ENCODE measurements around the gene YAP1. TPM values are rescaled to one million over a fixed set of nuclear protein-coding genes. Genes with fewer than 3 reads are reported as not detected.

The YAP1 gene
- polyA plus RNA-seq, 1 donor from 2014 or later, result 0.46 TPM

DNA sequence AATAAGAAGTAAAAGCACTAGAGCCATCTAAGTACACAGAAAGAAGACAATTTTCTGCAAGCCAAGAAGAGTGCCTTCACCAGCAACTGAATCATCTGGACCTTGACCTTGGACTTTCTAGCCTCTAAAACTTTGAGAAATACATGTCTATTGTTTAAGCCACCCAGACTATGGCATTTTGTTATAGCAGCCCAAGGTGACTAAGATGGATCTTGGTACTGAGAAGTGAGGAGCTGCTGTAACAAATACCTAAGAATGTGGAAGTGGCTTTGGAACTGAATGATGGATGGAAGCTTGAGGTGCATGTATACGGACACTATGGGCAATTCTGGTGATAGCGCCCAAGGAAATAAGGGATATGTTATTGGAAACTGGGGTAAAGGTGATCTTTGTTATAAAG is 48.1 kb upstream of the YAP1 start:
- Histone ChIP-seq H3K9me2 (ENCODE audit: insufficient read depth, low read length) (no peaks in the 10 kb centered on the region), H2AFZ (ENCODE audit: low read depth, low read length) (no peak overlapping the region), H3K79me2 (replicated peaks; ENCODE audit: insufficient read depth, low read length) (no peaks in the 10 kb centered on the region), H3K4me2 (ENCODE audit: low read length) (no peak overlapping the region), H4K20me1 (ENCODE audit: insufficient read depth) (no peaks in the 10 kb centered on the region), H3K27ac (ENCODE audit: low read length) (no peak overlapping the region), H3K9me3 (ENCODE audit: low read length) (no peaks in the 10 kb centered on the region), H3K36me3 (ENCODE audit: insufficient read depth, low read length) (no peaks in the 10 kb centered on the region), H3K4me3 (ENCODE audit: low read length) (no peak overlapping the region), H3F3A (ENCODE audit: insufficient read depth, low read length, poor library complexity, severe bottlenecking) (no peaks in the 10 kb centered on the region), H3K9ac (ENCODE audit: low read length) (no peak overlapping the region), H3K27me3 (ENCODE audit: insufficient read depth, low read depth, low read length) (no peaks in the 10 kb centered on the region)
- TF ChIP-seq REST (IDR thresholded peaks at IDR 0.05; ENCODE audit: borderline replicate concordance), result no peak
- TF ChIP-seq MXI1 (conservative IDR thresholded peaks at IDR 0.05; ENCODE audit: poor library complexity, severe bottlenecking), result no peak
- TF ChIP-seq, protein P1, sequence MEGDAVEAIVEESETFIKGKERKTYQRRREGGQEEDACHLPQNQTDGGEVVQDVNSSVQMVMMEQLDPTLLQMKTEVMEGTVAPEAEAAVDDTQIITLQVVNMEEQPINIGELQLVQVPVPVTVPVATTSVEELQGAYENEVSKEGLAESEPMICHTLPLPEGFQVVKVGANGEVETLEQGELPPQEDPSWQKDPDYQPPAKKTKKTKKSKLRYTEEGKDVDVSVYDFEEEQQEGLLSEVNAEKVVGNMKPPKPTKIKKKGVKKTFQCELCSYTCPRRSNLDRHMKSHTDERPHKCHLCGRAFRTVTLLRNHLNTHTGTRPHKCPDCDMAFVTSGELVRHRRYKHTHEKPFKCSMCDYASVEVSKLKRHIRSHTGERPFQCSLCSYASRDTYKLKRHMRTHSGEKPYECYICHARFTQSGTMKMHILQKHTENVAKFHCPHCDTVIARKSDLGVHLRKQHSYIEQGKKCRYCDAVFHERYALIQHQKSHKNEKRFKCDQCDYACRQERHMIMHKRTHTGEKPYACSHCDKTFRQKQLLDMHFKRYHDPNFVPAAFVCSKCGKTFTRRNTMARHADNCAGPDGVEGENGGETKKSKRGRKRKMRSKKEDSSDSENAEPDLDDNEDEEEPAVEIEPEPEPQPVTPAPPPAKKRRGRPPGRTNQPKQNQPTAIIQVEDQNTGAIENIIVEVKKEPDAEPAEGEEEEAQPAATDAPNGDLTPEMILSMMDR (IDR thresholded peaks at IDR 0.05; ENCODE audit: poor library complexity, severe bottlenecking), result no peak
- TF ChIP-seq EZH2 (IDR thresholded peaks at IDR 0.05; ENCODE audit: borderline replicate concordance, insufficient read depth, low read length, poor library complexity, severe bottlenecking), result no peak
- no peak for TF ChIP-seq RAD21 (conservative IDR thresholded peaks at IDR 0.05)
- no peak for TF ChIP-seq POLR2AphosphoS5 (IDR thresholded peaks at IDR 0.05)
- TF ChIP-seq TAF1 (IDR thresholded peaks at IDR 0.05; ENCODE audit: low read depth), result no peak
- TF ChIP-seq EP300 (conservative IDR thresholded peaks at IDR 0.05; ENCODE audit: poor library complexity, severe bottlenecking), result no peak
- no peak for TF ChIP-seq SMC3 (conservative IDR thresholded peaks at IDR 0.05; ENCODE audit: poor library complexity)

GRCh38 chr11:102064316-102064715 is 45.9 kb upstream of the YAP1 start:
- H3K27ac ChIP-seq (ENCODE audit: low read length), result no peak overlapping the region
- H3K4me2 ChIP-seq (ENCODE audit: low read length), result no peak overlapping the region
- no peaks in the 10 kb centered on the region for H4K20me1 ChIP-seq (ENCODE audit: insufficient read depth)

More at GRCh38 chr11:102064316-102064715, 45.9 kb upstream of the YAP1 start:
- no peaks in the 10 kb centered on the region for H3K9me3 ChIP-seq (ENCODE audit: low read length)
- H2AFZ ChIP-seq (ENCODE audit: low read depth, low read length), result no peak overlapping the region
- no peaks in the 10 kb centered on the region for H3K9me2 ChIP-seq (ENCODE audit: insufficient read depth, low read length)
- H3K79me2 ChIP-seq (replicated peaks; ENCODE audit: insufficient read depth, low read length), result no peaks in the 10 kb centered on the region
- H3K27me3 ChIP-seq (ENCODE audit: insufficient read depth, low read depth, low read length), result no peaks in the 10 kb centered on the region
- TF ChIP-seq SMC3 (conservative IDR thresholded peaks at IDR 0.05; ENCODE audit: poor library complexity) (no peak), RAD21 (conservative IDR thresholded peaks at IDR 0.05) (no peak), REST (IDR thresholded peaks at IDR 0.05; ENCODE audit: borderline replicate concordance) (no peak), POLR2AphosphoS5 (IDR thresholded peaks at IDR 0.05) (no peak), EZH2 (IDR thresholded peaks at IDR 0.05; ENCODE audit: borderline replicate concordance, insufficient read depth, low read length, poor library complexity, severe bottlenecking) (no peak), EP300 (conservative IDR thresholded peaks at IDR 0.05; ENCODE audit: poor library complexity, severe bottlenecking) (no peak), MXI1 (conservative IDR thresholded peaks at IDR 0.05; ENCODE audit: poor library complexity, severe bottlenecking) (no peak), TAF1 (IDR thresholded peaks at IDR 0.05; ENCODE audit: low read depth) (no peak)
- TF ChIP-seq, protein P1 (IDR thresholded peaks at IDR 0.05; ENCODE audit: poor library complexity, severe bottlenecking), result no peak
- no peaks in the 10 kb centered on the region for H3F3A ChIP-seq (ENCODE audit: insufficient read depth, low read length, poor library complexity, severe bottlenecking)
- H3K36me3 ChIP-seq (ENCODE audit: insufficient read depth, low read length), result no peaks in the 10 kb centered on the region
- no peak overlapping the region for H3K4me3 ChIP-seq (ENCODE audit: low read length)
- H3K9ac ChIP-seq (ENCODE audit: low read length), result no peak overlapping the region
